A549 (cell line): ENCODE measurements around the gene TIAM2. TPM values are rescaled to one million over a fixed set of nuclear protein-coding genes. Genes with fewer than 3 reads are reported as not detected.

Source experiments
- ATAC-seq, 2 experiments: fragments of 200-7000 bp in 1 of 2; fragments of >200 bp in 1 of 2; cut with Nextera tagmentation in 1 of 2; cut with Tn5 transposase in 1 of 2; 3 replicates each; pipeline versions ENCODE4 v1.8.0 to v1.9.1; 2018 to 2020; ENCODE audit warnings: mild to moderate bottlenecking in 1 of 2, moderate library complexity in 1 of 2
- CTCF ChIA-PET: fragments of 300-600 bp; sonication (Branson Sonifier 250); formaldehyde crosslinking; extraction: SDS; loops from one replicate; lab custom pipeline; 2021; ENCODE audit warnings: antibody characterized with exemption, inconsistent platforms; lab: Yijun Ruan, JAX
- POLR2A ChIA-PET: fragments of 350-600 bp; formaldehyde crosslinking; extraction: SDS; loops from one replicate; lab custom pipeline; 2021; ENCODE audit warnings: antibody characterized with exemption, inconsistent platforms; lab: Yijun Ruan, JAX
- DNase-seq, 2 experiments: peaks; one replicate each; pipeline versions ENCODE4 v3.0.0 to v3.0.0-alpha.2; 2011 to 2016; ENCODE audit warnings: low read depth in 1 of 2, low spot score in 1 of 2
- FAIRE-seq: peaks from 2 replicates; lab custom pipeline; 2011; peaks lifted over from hg19 to GRCh38; lab: Jason Lieb, UNC
- H3K27ac ChIP-seq, 2 experiments: fragments of >200 bp; sonication (Bioruptor Twin); formaldehyde crosslinking; 3 replicates each; pipeline ENCODE4 v1.5.1; 2016 to 2017
- H3K4me1 ChIP-seq: fragments of >200 bp; sonication (Bioruptor Twin); formaldehyde crosslinking; 3 replicates; pipeline ENCODE4 v1.6.1; 2016
- H3K4me2 ChIP-seq: fragments of >200 bp; sonication (Bioruptor Twin); formaldehyde crosslinking; 3 replicates; pipeline ENCODE4 v1.6.1; 2016
- H3K4me3 ChIP-seq: fragments of >200 bp; sonication (Bioruptor Twin); formaldehyde crosslinking; 3 replicates; pipeline ENCODE4 v1.5.1; 2016
- H3K9me3 ChIP-seq: fragments of >200 bp; sonication (Bioruptor Twin); formaldehyde crosslinking; 3 replicates; pipeline ENCODE4 v1.6.1; 2016
- EP300 ChIP-seq, 2 experiments: fragments of >200 bp; sonication (Bioruptor Twin); formaldehyde crosslinking; IDR thresholded peaks; 2 replicates in 1 of 2; 3 replicates in 1 of 2; pipeline ENCODE4 v1.6.1; 2016 to 2017
- FOSL2 ChIP-seq, 2 experiments: fragments of 450-650 bp in 1 of 2; fragments of >200 bp in 1 of 2; sonication (Bioruptor Twin) in 1 of 2; formaldehyde crosslinking; IDR thresholded peaks; 2 replicates each; pipeline versions ENCODE4 v1.5.0 to v1.6.1; 2016 to 2020; ENCODE audit warnings: mild to moderate bottlenecking in 1 of 2, moderate library complexity in 1 of 2
- HDAC2 ChIP-seq: fragments of 200-600 bp; sonication (generic); IDR thresholded peaks from 2 replicates; pipeline ENCODE4 v1.6.1; 2016
- HOXB5 ChIP-seq: fragments of 250-450 bp; sonication (Bioruptor Pico); IDR thresholded peaks from 2 replicates; pipeline ENCODE4 v1.5.0; 2020; ENCODE audit warnings: mild to moderate bottlenecking, moderate library complexity
- JUN ChIP-seq, 2 experiments: fragments of >200 bp; sonication (Bioruptor Twin); formaldehyde crosslinking; IDR thresholded peaks; 2 replicates in 1 of 2; 3 replicates in 1 of 2; pipeline ENCODE4 v1.6.1; 2016 to 2017
- MAZ ChIP-seq: fragments of 150-350 bp; IDR thresholded peaks from 2 replicates; pipeline ENCODE4 v1.6.1; 2014; ENCODE audit warnings: antibody characterized with exemption, low read depth, low read length, borderline replicate concordance
- NPAS2 ChIP-seq: fragments of 250-450 bp; sonication (Bioruptor Pico); IDR thresholded peaks from 2 replicates; pipeline ENCODE4 v1.8.0; 2022; ENCODE audit warnings: mild to moderate bottlenecking, moderate library complexity, borderline replicate concordance
- RAD21 ChIP-seq, 2 experiments: fragments of >200 bp in 1 of 2; sonication (Bioruptor Twin) in 1 of 2; formaldehyde crosslinking in 1 of 2; IDR thresholded peaks in 1 of 2; conservative IDR thresholded peaks in 1 of 2; 2 replicates in 1 of 2; 3 replicates in 1 of 2; pipeline ENCODE4 v1.6.1; 2012 to 2018; ENCODE audit warnings: inconsistent platforms in 1 of 2
- RCOR1 ChIP-seq: fragments of 150-350 bp; IDR thresholded peaks from 2 replicates; pipeline ENCODE4 v1.6.1; 2014; ENCODE audit warnings: antibody characterized with exemption, low read length, low read depth
- SREBF2 ChIP-seq: fragments of 450-650 bp; IDR thresholded peaks from 2 replicates; pipeline ENCODE4 v1.6.1; 2014; ENCODE audit warnings: mild to moderate bottlenecking, moderate library complexity
- ZFP36 ChIP-seq: fragments of 450-650 bp; IDR thresholded peaks from 2 replicates; pipeline ENCODE4 v1.6.1; 2014; ENCODE audit warnings: borderline replicate concordance; ENCODE audit not compliant: partially characterized antibody
- ZNF302 ChIP-seq: fragments of 250-450 bp; sonication (Bioruptor Pico); IDR thresholded peaks from 2 replicates; pipeline ENCODE4 v1.9.0; 2021; ENCODE audit warnings: inconsistent platforms, mild to moderate bottlenecking, moderate library complexity
- ZSCAN20 ChIP-seq: fragments of 250-450 bp; sonication (Bioruptor Pico); IDR thresholded peaks from 2 replicates; pipeline ENCODE4 v1.8.0; 2022; ENCODE audit warnings: mild to moderate bottlenecking, moderate library complexity
- WGBS: methylation state at CpG from one replicate; pipeline ENCODE4 v1.1.6; 2017; ENCODE audit errors: missing lambda C conversion rate; 5-methylcytosine and 5-hydroxymethylcytosine counted together
- polyA plus RNA-seq, 4 experiments: library from polyadenylated mRNA; depleted of rRNA in 3 of 4; stranded (reverse); fragments of >200 nt; fragmentation: RNase III in 1 of 4; extraction: RNeasy Plus Mini Kit Qiagen cat#74134 plus additional on column Dnase treatment in 1 of 4; gene quantifications; 2 replicates in 3 of 4; 3 replicates in 1 of 4; pipeline ENCODE4 v1.2.3, GENCODE V29; 2011 to 2017
- TF ChIP-seq, protein P1 (sequence below): fragments of >200 bp; sonication (Bioruptor Twin); formaldehyde crosslinking; IDR thresholded peaks from 3 replicates; pipeline ENCODE4 v1.5.1; 2016
- TF ChIP-seq, protein P2 (sequence below): IDR thresholded peaks from 2 replicates; pipeline ENCODE4 v1.6.1; 2012; ENCODE audit warnings: low read depth, borderline replicate concordance
- TF ChIP-seq, protein P3 (sequence below): fragments of >200 bp; sonication (Bioruptor Twin); formaldehyde crosslinking; IDR thresholded peaks from 3 replicates; pipeline ENCODE4 v1.6.1; 2016
- TF ChIP-seq, protein P4 (sequence below): fragments of 200-600 bp; sonication (generic); IDR thresholded peaks from 2 replicates; pipeline ENCODE4 v1.6.1; 2016; ENCODE audit warnings: antibody characterized with exemption, mild to moderate bottlenecking, moderate library complexity
- TF ChIP-seq, protein P5 (sequence below): fragments of 250-450 bp; sonication (Bioruptor Pico); IDR thresholded peaks from 2 replicates; pipeline ENCODE4 v1.5.0; 2021; ENCODE audit warnings: mild to moderate bottlenecking, moderate library complexity, borderline replicate concordance

The TIAM2 gene
- polyA plus RNA-seq, 2 of the 4 experiments (the other 2 are of a cell fraction) = 2.5 to 3.1 TPM

GRCh38 chr6:155235087-155235486 lies 240.0 kb downstream of the TIAM2 start:
- DNase-seq = no peak
- CTCF ChIA-PET = interaction anchor here (1.3 to 2.3 kb wide), 3 partner anchors 13 to 58 kb away, joined by 3 to 7 read pairs (median 3); no protein-coding TSS in a partner anchor
- ATAC-seq = no peak
- H3K27ac ChIP-seq = no peak overlapping the region
- POLR2A ChIA-PET = no interaction called here
- 60% methylated on average over 5 of the region's 5 CpGs for WGBS
- peaks cover 4% of the 10 kb centered on the region; the same call in 2 of the 3 replicates for H3K9me3 ChIP-seq
- H3K4me2 ChIP-seq = no peak overlapping the region
- H3K4me1 ChIP-seq = no peaks in the 10 kb centered on the region
- TF ChIP-seq SREBF2 = no peak
- TF ChIP-seq, protein P1, sequence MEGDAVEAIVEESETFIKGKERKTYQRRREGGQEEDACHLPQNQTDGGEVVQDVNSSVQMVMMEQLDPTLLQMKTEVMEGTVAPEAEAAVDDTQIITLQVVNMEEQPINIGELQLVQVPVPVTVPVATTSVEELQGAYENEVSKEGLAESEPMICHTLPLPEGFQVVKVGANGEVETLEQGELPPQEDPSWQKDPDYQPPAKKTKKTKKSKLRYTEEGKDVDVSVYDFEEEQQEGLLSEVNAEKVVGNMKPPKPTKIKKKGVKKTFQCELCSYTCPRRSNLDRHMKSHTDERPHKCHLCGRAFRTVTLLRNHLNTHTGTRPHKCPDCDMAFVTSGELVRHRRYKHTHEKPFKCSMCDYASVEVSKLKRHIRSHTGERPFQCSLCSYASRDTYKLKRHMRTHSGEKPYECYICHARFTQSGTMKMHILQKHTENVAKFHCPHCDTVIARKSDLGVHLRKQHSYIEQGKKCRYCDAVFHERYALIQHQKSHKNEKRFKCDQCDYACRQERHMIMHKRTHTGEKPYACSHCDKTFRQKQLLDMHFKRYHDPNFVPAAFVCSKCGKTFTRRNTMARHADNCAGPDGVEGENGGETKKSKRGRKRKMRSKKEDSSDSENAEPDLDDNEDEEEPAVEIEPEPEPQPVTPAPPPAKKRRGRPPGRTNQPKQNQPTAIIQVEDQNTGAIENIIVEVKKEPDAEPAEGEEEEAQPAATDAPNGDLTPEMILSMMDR = no peak
- no peak for TF ChIP-seq ZSCAN20
- TF ChIP-seq, protein P2, sequence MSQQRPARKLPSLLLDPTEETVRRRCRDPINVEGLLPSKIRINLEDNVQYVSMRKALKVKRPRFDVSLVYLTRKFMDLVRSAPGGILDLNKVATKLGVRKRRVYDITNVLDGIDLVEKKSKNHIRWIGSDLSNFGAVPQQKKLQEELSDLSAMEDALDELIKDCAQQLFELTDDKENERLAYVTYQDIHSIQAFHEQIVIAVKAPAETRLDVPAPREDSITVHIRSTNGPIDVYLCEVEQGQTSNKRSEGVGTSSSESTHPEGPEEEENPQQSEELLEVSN = no peak
- TF ChIP-seq, protein P3, sequence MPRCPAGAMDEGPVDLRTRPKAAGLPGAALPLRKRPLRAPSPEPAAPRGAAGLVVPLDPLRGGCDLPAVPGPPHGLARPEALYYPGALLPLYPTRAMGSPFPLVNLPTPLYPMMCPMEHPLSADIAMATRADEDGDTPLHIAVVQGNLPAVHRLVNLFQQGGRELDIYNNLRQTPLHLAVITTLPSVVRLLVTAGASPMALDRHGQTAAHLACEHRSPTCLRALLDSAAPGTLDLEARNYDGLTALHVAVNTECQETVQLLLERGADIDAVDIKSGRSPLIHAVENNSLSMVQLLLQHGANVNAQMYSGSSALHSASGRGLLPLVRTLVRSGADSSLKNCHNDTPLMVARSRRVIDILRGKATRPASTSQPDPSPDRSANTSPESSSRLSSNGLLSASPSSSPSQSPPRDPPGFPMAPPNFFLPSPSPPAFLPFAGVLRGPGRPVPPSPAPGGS = no peak
- no peak for TF ChIP-seq ZFP36
- no peak for FAIRE-seq
- no peak overlapping the region for H3K4me3 ChIP-seq

GRCh38 chr6:155237613-155238012 lies 242.5 kb downstream of the TIAM2 start:
- POLR2A ChIA-PET = no interaction called here

DNA sequence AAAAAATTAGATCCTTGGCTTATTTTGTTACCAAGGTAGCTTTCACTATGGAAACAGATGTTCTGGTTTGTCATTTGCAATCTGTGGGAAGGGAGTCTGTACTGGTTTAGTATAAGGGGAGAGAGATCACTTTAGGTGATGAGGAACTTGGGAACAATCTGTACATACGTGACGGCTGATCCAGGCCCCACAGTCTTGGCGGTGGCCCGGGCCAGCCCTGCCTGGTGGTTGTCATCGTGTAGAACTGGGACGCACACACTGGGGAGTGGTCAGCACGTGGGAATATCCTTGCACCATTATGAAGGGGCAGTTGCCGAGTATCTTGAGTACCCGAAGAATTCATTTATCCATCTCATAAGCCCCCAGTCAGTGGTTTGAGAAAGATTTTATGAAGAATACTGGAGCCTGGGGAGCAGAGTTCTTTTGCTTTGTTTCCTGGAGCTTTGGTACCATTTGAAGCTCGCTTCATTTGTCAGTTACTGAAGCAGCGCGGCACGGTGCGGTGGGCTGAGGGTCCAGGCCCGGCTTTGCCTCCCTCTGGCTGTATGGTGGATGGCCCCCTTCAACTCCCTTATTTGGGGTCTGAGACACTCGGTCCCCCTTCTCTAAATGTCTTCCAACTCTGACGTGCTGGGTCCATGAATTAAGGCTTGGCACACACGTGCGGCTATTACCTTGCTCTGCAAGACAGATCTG lies 245.9 kb downstream of the TIAM2 start:
- DNase-seq = no peak
- ChIA-PET CTCF (interaction anchor here (0.6 to 1.2 kb wide), 2 partner anchors 27 to 200 kb away, joined by 3 read pairs; no protein-coding TSS in a partner anchor), POLR2A (interaction anchor here (0.6 kb wide), 1 partner anchor 293 kb away, joined by 4 read pairs; no protein-coding TSS in a partner anchor)
- peaks cover 4% of the 10 kb centered on the region; the same call in 2 of the 3 replicates for H3K9me3 ChIP-seq
- FAIRE-seq = no peak
- H3K4me2 ChIP-seq = no peak overlapping the region
- 91% methylated on average over 19 of the region's 19 CpGs for WGBS
- no peak overlapping the region for H3K27ac ChIP-seq
- no peaks in the 10 kb centered on the region for H3K4me1 ChIP-seq
- H3K4me3 ChIP-seq = no peak overlapping the region
- ATAC-seq = no peak
- no peak for TF ChIP-seq RAD21 (conservative IDR thresholded peaks at IDR 0.05 in 1 of 2, IDR thresholded peaks at IDR 0.05 in 1 of 2)
- no peak for TF ChIP-seq RCOR1
- TF ChIP-seq HOXB5 (CRISPR knock-in tag) = no peak
- TF ChIP-seq, protein P3 = no peak
- TF ChIP-seq HDAC2 = no peak
- TF ChIP-seq JUN (IDR thresholded peaks at IDR 0.05) = no peak
- TF ChIP-seq FOSL2 (IDR thresholded peaks at IDR 0.05) = no peak
- TF ChIP-seq FOSL2 (CRISPR knock-in tag; IDR thresholded peaks at IDR 0.05) = no peak
- TF ChIP-seq NPAS2 (CRISPR knock-in tag) = no peak
- no peak for TF ChIP-seq MAZ
- TF ChIP-seq SREBF2 = no peak
- TF ChIP-seq, protein P4, sequence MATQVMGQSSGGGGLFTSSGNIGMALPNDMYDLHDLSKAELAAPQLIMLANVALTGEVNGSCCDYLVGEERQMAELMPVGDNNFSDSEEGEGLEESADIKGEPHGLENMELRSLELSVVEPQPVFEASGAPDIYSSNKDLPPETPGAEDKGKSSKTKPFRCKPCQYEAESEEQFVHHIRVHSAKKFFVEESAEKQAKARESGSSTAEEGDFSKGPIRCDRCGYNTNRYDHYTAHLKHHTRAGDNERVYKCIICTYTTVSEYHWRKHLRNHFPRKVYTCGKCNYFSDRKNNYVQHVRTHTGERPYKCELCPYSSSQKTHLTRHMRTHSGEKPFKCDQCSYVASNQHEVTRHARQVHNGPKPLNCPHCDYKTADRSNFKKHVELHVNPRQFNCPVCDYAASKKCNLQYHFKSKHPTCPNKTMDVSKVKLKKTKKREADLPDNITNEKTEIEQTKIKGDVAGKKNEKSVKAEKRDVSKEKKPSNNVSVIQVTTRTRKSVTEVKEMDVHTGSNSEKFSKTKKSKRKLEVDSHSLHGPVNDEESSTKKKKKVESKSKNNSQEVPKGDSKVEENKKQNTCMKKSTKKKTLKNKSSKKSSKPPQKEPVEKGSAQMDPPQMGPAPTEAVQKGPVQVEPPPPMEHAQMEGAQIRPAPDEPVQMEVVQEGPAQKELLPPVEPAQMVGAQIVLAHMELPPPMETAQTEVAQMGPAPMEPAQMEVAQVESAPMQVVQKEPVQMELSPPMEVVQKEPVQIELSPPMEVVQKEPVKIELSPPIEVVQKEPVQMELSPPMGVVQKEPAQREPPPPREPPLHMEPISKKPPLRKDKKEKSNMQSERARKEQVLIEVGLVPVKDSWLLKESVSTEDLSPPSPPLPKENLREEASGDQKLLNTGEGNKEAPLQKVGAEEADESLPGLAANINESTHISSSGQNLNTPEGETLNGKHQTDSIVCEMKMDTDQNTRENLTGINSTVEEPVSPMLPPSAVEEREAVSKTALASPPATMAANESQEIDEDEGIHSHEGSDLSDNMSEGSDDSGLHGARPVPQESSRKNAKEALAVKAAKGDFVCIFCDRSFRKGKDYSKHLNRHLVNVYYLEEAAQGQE = no peak
- no peak for TF ChIP-seq ZNF302 (CRISPR knock-in tag)
- TF ChIP-seq EP300 (IDR thresholded peaks at IDR 0.05) = no peak
- TF ChIP-seq, protein P5, sequence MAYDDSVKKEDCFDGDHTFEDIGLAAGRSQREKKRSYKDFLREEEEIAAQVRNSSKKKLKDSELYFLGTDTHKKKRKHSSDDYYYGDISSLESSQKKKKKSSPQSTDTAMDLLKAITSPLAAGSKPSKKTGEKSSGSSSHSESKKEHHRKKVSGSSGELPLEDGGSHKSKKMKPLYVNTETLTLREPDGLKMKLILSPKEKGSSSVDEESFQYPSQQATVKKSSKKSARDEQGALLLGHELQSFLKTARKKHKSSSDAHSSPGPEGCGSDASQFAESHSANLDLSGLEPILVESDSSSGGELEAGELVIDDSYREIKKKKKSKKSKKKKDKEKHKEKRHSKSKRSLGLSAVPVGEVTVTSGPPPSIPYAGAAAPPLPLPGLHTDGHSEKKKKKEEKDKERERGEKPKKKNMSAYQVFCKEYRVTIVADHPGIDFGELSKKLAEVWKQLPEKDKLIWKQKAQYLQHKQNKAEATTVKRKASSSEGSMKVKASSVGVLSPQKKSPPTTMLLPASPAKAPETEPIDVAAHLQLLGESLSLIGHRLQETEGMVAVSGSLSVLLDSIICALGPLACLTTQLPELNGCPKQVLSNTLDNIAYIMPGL = no peak

More at GRCh38 chr6:155237613-155238012, 242.5 kb downstream of the TIAM2 start:
- Histone ChIP-seq H3K4me1 (no peaks in the 10 kb centered on the region), H3K9me3 (peaks cover 4% of the 10 kb centered on the region; the same call in 2 of the 3 replicates), H3K4me3 (no peak overlapping the region), H3K4me2 (no peak overlapping the region), H3K27ac (no peak overlapping the region)
- FAIRE-seq = no peak
- TF ChIP-seq ZFP36 (peak; percentile 64), FOSL2 (IDR thresholded peaks at IDR 0.05) (no peak), FOSL2 (CRISPR knock-in tag; IDR thresholded peaks at IDR 0.05) (no peak)
- no peak for ATAC-seq
- no peak for DNase-seq
- WGBS = 100% methylated on average over 1 of the region's 1 CpG
- CTCF ChIA-PET = interaction anchor here (0.5 to 1.3 kb wide), 2 partner anchors 31 to 595 kb away, joined by 3 read pairs; no protein-coding TSS in a partner anchor
